ENCODE data around the gene TTBK1.

DNA sequence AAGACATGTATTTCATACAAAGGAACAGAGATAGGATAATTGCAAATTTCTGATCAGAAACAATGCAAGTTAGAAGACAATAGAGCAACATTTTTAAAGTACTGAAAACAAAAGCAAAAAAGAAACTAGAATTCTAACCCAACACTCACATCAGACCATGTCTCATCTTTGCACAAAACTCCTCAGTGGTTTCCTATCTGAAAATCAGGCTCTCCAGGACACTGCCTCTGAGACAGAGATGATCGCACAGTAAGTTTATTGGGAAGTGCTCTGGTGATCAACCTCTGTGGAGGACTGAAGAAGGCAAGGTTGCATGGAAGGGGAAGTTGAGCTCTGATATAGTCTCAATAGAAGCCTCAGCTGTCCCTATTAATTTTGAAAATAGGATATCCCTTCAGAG is 2.3 kb upstream of the TTBK1 start:
- TF ChIP-seq, protein P1, sequence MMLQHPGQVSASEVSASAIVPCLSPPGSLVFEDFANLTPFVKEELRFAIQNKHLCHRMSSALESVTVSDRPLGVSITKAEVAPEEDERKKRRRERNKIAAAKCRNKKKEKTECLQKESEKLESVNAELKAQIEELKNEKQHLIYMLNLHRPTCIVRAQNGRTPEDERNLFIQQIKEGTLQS (CRISPR knock-in tag; conservative IDR thresholded peaks at IDR 0.05): no peak
- TF ChIP-seq, protein P2, sequence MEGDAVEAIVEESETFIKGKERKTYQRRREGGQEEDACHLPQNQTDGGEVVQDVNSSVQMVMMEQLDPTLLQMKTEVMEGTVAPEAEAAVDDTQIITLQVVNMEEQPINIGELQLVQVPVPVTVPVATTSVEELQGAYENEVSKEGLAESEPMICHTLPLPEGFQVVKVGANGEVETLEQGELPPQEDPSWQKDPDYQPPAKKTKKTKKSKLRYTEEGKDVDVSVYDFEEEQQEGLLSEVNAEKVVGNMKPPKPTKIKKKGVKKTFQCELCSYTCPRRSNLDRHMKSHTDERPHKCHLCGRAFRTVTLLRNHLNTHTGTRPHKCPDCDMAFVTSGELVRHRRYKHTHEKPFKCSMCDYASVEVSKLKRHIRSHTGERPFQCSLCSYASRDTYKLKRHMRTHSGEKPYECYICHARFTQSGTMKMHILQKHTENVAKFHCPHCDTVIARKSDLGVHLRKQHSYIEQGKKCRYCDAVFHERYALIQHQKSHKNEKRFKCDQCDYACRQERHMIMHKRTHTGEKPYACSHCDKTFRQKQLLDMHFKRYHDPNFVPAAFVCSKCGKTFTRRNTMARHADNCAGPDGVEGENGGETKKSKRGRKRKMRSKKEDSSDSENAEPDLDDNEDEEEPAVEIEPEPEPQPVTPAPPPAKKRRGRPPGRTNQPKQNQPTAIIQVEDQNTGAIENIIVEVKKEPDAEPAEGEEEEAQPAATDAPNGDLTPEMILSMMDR (IDR thresholded peaks at IDR 0.05): no peak
- TF ChIP-seq, protein P3, sequence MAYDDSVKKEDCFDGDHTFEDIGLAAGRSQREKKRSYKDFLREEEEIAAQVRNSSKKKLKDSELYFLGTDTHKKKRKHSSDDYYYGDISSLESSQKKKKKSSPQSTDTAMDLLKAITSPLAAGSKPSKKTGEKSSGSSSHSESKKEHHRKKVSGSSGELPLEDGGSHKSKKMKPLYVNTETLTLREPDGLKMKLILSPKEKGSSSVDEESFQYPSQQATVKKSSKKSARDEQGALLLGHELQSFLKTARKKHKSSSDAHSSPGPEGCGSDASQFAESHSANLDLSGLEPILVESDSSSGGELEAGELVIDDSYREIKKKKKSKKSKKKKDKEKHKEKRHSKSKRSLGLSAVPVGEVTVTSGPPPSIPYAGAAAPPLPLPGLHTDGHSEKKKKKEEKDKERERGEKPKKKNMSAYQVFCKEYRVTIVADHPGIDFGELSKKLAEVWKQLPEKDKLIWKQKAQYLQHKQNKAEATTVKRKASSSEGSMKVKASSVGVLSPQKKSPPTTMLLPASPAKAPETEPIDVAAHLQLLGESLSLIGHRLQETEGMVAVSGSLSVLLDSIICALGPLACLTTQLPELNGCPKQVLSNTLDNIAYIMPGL (CRISPR knock-in tag; IDR thresholded peaks at IDR 0.05): no peak

Measured in WTC11 (cell line).